NCI-H82 treated with DMSO at 0.1 percent for 48 hours (cell line): ENCODE data around the gene CGNL1.

Source experiments
- DNase-seq: peaks from one replicate; lab custom pipeline; 2025; ENCODE audit not compliant: unreplicated experiment; lab: John Stamatoyannopoulos, UW

The CGNL1 gene

DNA sequence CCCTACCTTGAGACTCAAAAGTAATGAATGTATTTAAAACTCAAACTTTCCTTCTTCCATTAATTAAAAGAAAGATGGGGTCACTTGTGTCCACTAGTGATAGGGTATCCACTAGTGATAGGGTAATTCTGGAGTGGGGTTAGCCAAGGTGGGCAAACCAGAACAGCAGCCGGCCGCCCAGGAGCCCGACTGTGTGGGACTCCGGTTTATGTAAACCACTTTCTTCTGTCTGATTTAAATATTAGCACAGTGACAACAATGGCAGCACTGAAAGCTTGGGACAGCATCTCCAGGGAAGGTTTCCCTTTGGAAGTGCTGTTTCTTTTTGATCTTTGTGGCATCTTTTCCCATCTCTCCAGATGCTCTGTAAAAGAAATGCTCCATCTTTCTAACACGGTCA is 216.1 kb downstream of the CGNL1 start:
- DNase-seq, result no peak

DNA sequence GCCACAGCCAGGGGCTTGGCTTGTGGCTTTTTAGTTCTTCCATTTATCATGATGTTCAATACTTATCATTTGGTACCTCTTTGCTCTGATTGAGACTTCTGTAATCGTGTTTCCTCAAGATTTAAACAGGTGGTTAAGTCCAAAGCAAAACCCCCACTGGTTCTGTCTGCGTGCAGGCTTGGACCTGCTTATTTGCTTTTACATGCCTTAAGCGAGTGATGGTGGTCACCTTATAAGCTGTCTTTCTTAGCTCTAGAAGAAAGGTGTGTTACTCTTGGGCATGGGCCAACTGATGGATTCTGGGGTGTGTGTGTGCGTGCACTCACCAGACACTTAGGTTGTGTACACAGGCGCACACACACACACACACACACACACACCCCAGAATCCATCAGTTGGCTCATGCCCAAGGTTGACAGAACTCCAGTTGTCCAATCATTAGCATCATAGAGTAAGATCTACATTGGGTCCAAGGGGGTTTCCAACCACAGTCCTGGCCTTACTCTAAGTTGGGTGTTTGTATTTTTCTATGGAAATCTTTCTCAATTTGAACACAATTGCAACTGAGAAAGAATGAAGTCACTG is 216.6 kb downstream of the CGNL1 start:
- DNase-seq, result no peak

DNA sequence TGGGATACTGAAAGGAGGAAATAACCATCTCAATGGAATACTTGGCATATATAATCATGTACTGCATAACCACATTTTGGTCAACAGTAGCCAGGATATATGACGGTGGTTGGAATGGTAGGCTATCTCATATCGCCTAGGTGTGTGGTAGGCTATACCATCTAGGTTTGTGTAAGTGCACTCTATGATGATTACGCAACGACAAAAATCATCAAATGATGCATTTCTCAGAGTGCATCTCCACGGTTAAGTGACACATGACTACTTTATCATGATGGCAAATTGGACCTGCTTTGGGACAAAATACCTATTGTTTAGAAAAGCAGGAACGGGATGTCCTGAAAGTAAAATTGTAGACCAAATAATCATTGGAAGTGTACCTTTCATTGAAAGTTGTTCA is 218.2 kb downstream of the CGNL1 start:
- DNase-seq, result no peak

DNA sequence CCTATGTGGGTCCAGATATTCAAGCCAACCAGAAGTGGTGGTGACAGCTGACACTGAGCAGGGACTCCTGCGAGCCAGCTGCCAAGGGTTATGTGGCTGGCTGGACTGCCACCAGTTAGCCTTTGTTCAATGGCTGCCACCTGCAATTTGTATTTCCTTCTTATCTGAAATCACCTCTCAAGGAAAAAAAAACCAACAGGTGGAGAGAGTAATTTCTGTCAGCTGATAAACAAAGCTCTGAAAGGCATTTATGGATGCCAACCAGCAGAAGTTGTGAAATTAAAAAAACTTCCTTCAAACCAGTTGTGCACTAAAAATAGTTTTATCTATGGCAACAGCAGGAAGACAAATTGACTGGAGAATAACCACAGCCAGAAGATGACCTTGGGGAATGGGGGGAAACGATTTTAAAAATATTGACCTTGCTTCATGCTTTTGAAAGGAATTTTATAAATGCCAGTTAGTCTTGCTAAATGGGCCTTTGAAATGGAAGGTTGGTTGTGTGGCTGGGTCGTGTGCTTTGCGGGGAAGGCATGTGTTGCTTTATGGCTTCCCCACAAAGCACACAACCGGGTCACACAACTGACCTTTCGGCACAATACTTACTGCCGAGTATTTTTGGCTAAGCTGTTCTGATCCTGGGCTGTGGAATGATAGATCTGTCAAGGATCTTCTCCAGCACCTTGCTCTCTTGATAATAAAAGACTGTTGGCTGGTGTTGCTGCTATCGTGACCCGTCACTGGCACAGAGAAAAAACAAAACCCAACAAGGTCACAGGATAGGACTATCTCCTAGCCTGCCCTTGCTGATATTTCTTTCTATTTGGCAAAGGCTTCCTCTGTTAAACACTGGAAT is 218.9 kb downstream of the CGNL1 start:
- DNase-seq, result no peak

DNA sequence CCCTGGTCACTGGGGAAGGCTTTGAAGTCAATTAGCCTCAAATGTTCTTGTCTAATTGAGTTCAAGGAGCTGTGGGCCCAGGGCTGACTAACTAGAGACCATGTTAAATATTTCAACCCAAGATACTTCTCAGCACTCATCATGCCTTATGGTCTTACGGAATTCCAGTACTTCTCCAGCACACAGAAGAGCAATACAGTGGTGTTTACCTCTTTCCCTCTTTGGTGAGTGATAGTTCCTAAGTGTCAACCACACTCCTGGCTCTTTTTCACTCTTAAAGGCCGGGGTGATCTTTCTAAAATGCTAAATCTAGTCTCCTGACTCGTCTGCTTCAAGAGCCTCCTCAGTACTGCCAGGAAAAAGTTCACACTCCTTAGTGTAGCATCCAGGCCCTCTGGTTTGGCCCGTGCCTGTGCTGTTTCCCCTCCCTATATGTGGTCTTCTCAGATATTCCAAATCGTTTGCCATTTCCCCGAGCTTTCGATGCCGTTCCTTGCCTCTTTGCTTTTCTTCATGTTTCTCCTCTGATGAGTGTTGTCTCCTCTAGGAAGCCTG is 220.1 kb downstream of the CGNL1 start:
- no peak for DNase-seq

DNA sequence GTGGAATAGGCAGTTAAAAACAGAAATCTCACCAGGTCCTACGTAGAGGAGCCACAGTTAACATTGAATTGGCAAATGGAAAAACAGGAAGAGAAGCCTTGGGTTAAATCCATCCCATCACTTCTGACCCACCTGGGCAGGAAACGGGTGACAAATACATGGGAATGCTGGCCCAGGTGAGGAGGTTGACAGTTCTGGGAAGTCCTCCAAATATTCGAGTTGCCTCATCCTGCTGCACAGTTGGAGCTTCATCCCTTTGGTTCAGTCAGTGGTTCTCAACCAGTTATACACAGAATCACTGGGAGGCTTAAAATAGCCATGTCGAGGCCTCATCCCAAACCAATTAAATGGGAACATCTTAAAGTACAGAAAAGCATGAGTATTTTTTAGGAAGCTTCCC is 220.7 kb downstream of the CGNL1 start:
- DNase-seq, result no peak

DNA sequence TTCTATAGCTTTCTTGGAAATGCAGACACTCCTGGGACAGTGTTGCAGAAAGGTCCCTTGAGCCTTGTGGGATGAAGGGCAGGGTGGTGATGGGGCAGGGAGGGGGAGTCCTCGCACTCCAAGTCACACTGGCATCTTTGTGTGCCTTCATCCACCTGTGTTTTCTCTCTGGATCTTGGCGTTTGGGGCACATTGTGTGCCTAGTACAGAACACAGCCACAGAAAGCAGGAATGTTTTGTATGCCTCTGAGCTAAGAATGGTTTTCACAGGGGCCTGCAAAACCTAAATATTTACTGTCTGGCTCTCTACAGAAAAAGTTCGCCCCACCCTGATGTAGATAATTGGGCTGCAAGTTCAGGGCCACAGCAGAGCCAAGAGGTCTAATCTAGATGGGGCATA is 221.1 kb downstream of the CGNL1 start:
- DNase-seq, result no peak

DNA sequence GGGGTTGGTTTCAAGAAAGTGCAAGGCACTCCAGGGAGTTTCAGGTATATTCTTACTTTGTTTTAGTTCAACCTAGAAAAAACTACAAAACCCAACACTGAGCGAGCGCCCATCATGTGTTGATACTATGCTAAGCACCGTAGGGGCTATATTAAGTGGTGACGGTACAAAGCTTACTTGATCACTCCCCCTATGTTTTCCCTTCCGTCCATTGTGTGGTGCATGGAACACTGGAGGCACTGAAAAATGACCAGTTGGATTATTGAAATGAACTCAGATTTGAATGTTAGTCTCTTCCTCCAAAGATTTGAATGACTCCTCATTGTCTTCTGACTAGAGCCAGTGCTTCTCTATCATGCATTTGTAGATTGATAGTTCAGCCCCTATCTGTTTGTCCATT is 222.0 kb downstream of the CGNL1 start:
- no peak for DNase-seq

DNA sequence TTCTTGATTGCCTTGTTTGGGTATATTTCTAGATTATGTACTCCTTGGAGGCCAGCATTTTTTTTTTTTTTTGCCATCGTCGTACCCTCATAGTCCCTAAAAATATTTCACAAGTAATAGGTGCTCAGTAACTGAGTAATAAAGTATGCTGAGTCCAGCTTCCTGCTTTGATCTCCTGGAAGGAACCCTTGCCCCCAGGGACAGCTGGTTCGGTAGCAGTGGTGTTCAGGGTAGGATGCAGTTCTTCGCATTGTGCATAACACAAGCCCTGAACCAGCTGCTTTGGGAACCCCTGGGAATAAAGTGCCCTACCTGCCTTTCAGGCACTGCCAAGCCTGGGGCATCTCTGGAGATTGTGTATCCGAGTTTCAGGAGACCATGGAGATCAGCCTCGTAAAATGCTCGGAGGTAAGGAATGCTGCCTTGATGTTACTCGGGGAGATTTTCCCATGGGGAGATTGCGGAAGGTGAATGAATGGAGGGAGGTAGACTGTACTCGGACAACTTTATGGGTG is 223.0 kb downstream of the CGNL1 start:
- DNase-seq, result no peak

DNA sequence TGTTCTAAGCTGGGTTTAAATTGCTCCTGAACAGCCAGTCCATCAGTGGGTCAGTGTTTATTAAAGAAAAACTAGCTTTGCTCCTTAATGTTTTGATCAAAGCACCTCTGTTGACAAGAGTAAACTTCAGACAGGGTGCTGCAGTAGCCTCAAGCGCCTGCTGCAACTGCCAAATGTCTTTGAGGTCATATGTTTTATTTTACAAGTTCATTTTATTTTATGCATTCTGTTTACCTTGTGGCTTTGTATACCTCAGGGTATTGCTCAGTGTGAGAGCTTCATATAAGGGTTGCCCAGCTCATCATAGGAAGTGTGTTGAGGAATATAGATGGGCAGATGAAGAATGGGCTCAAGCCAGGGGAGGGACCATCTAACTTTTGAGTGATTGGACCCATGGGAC is 223.9 kb downstream of the CGNL1 start:
- DNase-seq, result no peak
